Gastroesophageal sphincter (tissue), 4 donors: ENCODE measurements around the gene PIAS1. TPM values are rescaled to one million over a fixed set of nuclear protein-coding genes. Genes with fewer than 3 reads are reported as not detected.

Experiments used
- ATAC-seq: fragments of 150-250 bp; one replicate; pipeline ENCODE4 v1.9.1; 2016; ENCODE audit warnings: mild to moderate bottlenecking, moderate library complexity
- H3K27ac ChIP-seq, 4 donors: fragments of 200-600 bp; sonication (generic) in 3 of 4; 1 replicate in 3 of 4; 2 replicates in 1 of 4; pipeline ENCODE4 v1.5.1; 2016 to 2019
- H3K27me3 ChIP-seq: fragments of 200-600 bp; sonication (generic); one replicate; pipeline ENCODE4 v1.5.1; 2019
- H3K36me3 ChIP-seq, 2 donors: fragments of 200-600 bp; sonication (generic); one replicate each; pipeline ENCODE4 v1.5.1; 2019; ENCODE audit warnings: control low read depth in 1 of 2
- H3K4me1 ChIP-seq, 3 donors: fragments of 200-600 bp; sonication (generic); 1 replicate in 2 of 3; 2 replicates in 1 of 3; pipeline ENCODE4 v1.5.1; 2016 to 2019; ENCODE audit warnings: control low read depth in 2 of 3
- H3K4me3 ChIP-seq, 2 donors: fragments of 200-600 bp; sonication (generic); one replicate each; pipeline ENCODE4 v1.5.1; 2019; ENCODE audit warnings: mild to moderate bottlenecking in 1 of 2, moderate library complexity in 1 of 2
- H3K9me3 ChIP-seq, 3 donors: fragments of 200-600 bp; sonication (generic); one replicate each; pipeline ENCODE4 v1.5.1; 2017 to 2019; ENCODE audit warnings: control low read depth in 2 of 3
- EP300 ChIP-seq: sonication (generic); formaldehyde crosslinking; IDR thresholded peaks from one replicate; pipeline ENCODE4 v1.6.1; 2017; ENCODE audit warnings: antibody characterized with exemption, mild to moderate bottlenecking
- POLR2A ChIP-seq, 2 donors: fragments of 450-650 bp; IDR thresholded peaks; one replicate each; pipeline ENCODE4 v1.6.1; 2017; ENCODE audit warnings: antibody characterized with exemption in 2 of 2, mild to moderate bottlenecking in 2 of 2, moderate library complexity in 1 of 2
- POLR2AphosphoS5 ChIP-seq: sonication (generic); formaldehyde crosslinking; IDR thresholded peaks from one replicate; pipeline ENCODE4 v1.6.1; 2017; ENCODE audit warnings: antibody characterized with exemption
- WGBS, 2 donors: methylation state at CpG; one replicate each; pipeline ENCODE4 v1.1.5; 2018; ENCODE audit warnings: low coverage in 1 of 2; 5-methylcytosine and 5-hydroxymethylcytosine counted together
- total RNA-seq, 4 donors: library from RNA; depleted of rRNA; stranded (reverse); fragments of >200 nt; gene quantifications; one replicate each; pipeline ENCODE4 v1.1.0, GENCODE V29; 2016
- TF ChIP-seq, protein P1 (sequence below), 4 experiments: fragments of 200-600 bp in 2 of 4; fragments of 450-650 bp in 2 of 4; sonication (generic) in 1 of 4; IDR thresholded peaks; one replicate each; pipeline ENCODE4 v1.5.1; 2017 to 2019; ENCODE audit warnings: antibody characterized with exemption in 4 of 4, mild to moderate bottlenecking in 2 of 4, moderate library complexity in 2 of 4

Gene PIAS1
- total RNA-seq, 4 donors from 2014 or later, result 26.6 to 101 (median 48.9) TPM

DNA sequence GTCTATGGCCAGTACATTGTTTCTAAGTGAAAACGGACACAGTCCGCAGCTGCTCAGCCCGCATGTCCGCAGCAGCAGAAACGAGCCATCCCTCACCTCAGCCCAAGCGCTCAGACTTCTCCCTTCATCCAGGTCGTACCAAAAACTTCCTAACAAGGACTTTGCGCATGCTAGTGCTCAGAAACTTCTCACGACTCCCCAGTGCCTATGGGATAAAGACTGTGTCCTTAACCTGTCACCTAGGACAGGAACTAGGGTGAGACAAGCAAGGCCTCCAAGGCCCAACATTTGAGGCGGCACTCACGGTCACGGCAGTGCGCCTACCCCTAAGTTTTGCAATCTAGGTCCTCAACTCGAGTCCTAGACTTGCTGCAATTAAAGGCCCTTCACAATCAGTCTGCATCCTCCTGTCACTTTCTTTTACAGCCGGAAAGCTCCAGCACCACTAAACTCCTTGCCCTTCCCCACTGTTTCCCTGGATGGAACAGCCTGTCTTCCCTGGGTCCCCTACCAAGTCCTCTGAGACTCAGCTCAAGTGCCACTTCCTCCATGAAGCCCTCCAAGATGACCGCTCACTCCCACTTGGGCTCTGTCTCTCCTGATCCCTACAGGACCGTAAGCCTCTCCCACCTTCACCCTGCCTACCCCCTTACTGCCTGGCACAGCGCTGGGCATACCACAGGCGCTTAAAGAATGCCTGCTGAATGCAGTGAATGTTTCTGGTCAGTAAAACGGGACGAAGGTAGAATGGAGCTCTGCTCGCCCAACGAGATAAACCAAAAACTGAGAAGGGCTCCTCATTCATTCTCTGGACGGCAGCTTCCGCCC, 174.2 kb downstream of the PIAS1 start:
- H3K4me1 ChIP-seq, result peaks cover 0 to 37% (median 13%) of the 10 kb centered on the region in 3 donors
- TF ChIP-seq, protein P1, sequence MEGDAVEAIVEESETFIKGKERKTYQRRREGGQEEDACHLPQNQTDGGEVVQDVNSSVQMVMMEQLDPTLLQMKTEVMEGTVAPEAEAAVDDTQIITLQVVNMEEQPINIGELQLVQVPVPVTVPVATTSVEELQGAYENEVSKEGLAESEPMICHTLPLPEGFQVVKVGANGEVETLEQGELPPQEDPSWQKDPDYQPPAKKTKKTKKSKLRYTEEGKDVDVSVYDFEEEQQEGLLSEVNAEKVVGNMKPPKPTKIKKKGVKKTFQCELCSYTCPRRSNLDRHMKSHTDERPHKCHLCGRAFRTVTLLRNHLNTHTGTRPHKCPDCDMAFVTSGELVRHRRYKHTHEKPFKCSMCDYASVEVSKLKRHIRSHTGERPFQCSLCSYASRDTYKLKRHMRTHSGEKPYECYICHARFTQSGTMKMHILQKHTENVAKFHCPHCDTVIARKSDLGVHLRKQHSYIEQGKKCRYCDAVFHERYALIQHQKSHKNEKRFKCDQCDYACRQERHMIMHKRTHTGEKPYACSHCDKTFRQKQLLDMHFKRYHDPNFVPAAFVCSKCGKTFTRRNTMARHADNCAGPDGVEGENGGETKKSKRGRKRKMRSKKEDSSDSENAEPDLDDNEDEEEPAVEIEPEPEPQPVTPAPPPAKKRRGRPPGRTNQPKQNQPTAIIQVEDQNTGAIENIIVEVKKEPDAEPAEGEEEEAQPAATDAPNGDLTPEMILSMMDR (IDR thresholded peaks at IDR 0.05), result no peak
- TF ChIP-seq POLR2AphosphoS5, result no peak
- no peak for TF ChIP-seq EP300
- no peak for TF ChIP-seq POLR2A (IDR thresholded peaks at IDR 0.05)
- WGBS, 2 donors, result 29 to 61% methylated on average over 11 to 16 of the region's 25 CpGs
- no peaks in the 10 kb centered on the region for H3K27me3 ChIP-seq
- H3K9me3 ChIP-seq, result no peaks in the 10 kb centered on the region
- H3K27ac ChIP-seq, result peak overlapping the region in 3 of 4 donors; percentile 85 to 88 (median 86)
- no peak for ATAC-seq
- H3K36me3 ChIP-seq, result no peaks in the 10 kb centered on the region
- peak overlapping the region; percentile 69 to 75 for H3K4me3 ChIP-seq

DNA sequence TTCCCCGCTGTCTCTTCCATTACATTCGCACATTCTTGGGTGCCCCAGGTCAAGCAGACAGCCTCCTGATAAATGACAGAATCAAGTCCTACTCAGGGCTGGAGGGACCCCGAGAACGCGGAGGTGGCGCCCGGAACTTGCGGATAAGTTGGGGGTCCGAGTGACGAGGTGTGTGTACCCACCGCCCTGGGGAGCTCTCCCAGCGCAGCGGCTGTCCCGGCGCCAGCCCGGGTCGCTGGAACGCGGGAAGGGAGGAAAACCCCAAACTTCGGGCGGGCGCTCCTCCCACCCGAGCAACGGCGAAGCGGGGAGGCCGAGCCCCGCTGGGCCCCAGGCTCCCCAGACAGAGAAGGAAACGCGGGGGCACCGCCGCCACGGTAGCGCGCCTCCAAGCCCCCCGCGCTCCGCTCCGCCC, 174.9 kb downstream of the PIAS1 start:
- Histone ChIP-seq H3K36me3 (no peaks in the 10 kb centered on the region), H3K9me3 (no peaks in the 10 kb centered on the region), H3K4me3 (peak overlapping the region; percentile 69 to 75), H3K27ac (peak overlapping the region; percentile 6 to 88 (median 86)), H3K4me1 (peaks cover 0 to 37% (median 13%) of the 10 kb centered on the region in 3 donors), H3K27me3 (no peaks in the 10 kb centered on the region)
- no peak for ATAC-seq
- 0% methylated on average over 2 of the region's 39 CpGs; no CpG with 5 or more reads in 1 of the 2 donors for WGBS, 2 donors
- no peak for TF ChIP-seq POLR2AphosphoS5
- TF ChIP-seq EP300, result no peak
- TF ChIP-seq, protein P1 (IDR thresholded peaks at IDR 0.05), result no peak
- TF ChIP-seq POLR2A (IDR thresholded peaks at IDR 0.05), result no peak

DNA sequence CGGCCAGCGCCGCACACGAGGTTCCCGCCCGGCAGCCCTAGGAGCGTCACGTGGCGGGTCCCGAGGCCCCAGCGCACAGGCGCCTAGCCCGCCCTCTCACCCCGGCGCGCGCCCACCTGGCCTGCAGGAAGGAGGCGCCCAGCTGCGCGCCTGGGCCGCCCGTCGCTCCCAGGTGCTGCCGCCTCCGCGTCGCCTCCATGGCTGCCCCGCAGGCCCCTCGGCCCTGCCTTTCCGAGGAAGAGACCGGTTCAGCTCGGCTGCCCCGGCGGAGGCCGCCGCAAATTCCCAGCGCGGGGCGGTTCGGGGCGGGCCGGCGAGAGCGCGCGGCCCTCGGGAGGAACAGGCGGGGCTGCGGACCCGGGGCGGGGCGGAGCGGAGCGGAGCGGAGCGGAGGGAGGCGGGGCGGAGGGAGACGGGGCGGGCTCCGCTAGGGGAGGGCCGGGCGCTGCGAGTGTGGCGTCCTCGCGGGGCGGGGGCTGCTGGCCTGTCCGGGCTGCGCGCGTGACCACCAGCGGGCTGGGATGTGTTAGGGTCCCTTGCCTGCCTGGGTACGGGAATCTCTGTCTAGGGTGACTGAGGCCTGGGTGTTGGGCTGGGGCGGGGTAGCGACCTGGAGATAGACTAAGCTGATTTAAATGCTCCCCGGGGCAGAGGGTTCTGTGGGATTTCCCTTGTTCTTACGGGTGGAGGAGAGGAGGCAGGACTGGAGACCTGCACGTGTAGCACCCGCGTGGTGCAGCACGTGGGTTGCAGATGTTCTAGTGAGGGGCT, 175.5 kb downstream of the PIAS1 start, which contains the start of gene CLN6:
TSS of gene CLN6 (minus strand) at position 343 of the 771 bp plus-strand sequence. CDS start at position 199, 144 bp downstream.
- Histone ChIP-seq H3K4me3 (peak within 1 kb of the TSS; percentile 69 to 75), H3K27ac (peak within 1 kb of the TSS; percentile 6 to 88 (median 86)), H3K36me3 (no peaks in the 10 kb centered on the region), H3K4me1 (peaks cover 0 to 35% (median 13%) of the 10 kb centered on the region in 3 donors), H3K9me3 (no peaks in the 10 kb centered on the region), H3K27me3 (no peaks in the 10 kb centered on the region)
- 0% methylated on average over 3 to 6 of the region's 82 CpGs for WGBS, 2 donors
- TF ChIP-seq POLR2AphosphoS5 (no peak), EP300 (no peak), POLR2A (IDR thresholded peaks at IDR 0.05) (peak; percentile 30 to 35)
- TF ChIP-seq, protein P1 (IDR thresholded peaks at IDR 0.05), result peak in 2 of 4 experiments; percentile 7 to 25
- ATAC-seq, result peak; percentile 97

DNA sequence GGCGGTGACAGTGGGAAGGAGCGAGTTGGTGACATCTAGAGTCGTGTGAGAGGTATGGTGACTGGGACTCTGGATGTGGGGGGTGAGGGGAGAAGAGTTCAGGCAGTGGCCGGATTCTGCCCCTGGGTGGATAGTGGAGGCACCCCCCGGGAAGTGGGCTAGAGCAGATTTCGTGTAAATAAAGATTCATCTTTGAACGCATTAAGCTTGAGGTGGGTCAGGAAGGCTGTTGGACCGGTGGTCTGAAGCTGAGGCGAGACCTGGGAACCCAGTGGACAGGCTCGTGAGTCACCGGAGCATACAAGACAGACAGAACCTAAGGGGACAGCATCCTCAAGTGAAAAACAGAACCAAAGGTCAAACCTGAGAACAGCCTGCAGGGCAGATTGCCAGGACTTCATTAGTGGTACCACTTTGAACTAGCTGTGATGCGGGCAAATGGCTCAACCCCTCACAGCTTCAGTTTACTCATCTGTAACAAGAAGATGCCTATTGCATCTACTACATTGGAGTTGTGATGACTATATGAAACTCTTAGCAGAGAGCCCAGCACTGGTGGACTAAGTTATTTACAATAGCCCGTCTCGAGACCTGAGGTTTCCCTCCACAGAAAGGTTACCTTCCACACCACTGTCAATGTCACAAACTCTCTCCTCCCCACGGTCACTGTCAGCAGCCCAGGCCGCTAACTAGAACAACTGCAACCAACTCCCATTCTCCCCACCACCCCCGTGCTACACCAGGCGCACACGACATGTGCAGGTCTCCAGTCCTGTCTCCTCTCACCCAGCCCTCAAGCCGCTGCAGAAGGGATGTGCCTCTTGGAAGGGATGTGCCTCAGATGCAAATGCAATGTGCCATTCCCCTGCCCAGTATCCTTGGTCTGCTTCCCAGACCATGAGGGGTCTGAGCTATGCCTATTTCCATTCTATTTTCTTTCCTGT, 176.3 kb downstream of the PIAS1 start:
- no peak for ATAC-seq

More for the DNA sequence above, 176.3 kb downstream of the PIAS1 start:
- Histone ChIP-seq H3K36me3 (no peaks in the 10 kb centered on the region), H3K27me3 (no peaks in the 10 kb centered on the region), H3K4me3 (peak overlapping the region; percentile 69 to 75), H3K4me1 (peaks cover 0 to 32% (median 13%) of the 10 kb centered on the region in 3 donors), H3K9me3 (no peaks in the 10 kb centered on the region), H3K27ac (peak overlapping the region in 3 of 4 donors; percentile 85 to 88 (median 86))
- 8 to 57% methylated on average over 2 to 18 of the region's 20 CpGs for WGBS, 2 donors
- TF ChIP-seq, protein P1 (IDR thresholded peaks at IDR 0.05), result no peak
- TF ChIP-seq EP300 (no peak), POLR2AphosphoS5 (no peak), POLR2A (IDR thresholded peaks at IDR 0.05) (no peak)
